Umbilical cord (tissue), 2 donors: ENCODE results near the gene CCDC152. TPM values are rescaled to one million over a fixed set of nuclear protein-coding genes. Genes with fewer than 3 reads are reported as not detected.

Experiments used
- DNase-seq: peaks from one replicate; pipeline ENCODE4 v3.0.0-alpha.2; 2015; ENCODE audit warnings: low spot score
- total RNA-seq: library from RNA; depleted of rRNA; stranded (reverse); fragments of >200 nt; gene quantifications from one replicate; pipeline ENCODE4 v1.2.3, GENCODE V29; 2014; ENCODE audit warnings: low replicate concordance; ENCODE audit not compliant: insufficient read depth

The CCDC152 gene
- total RNA-seq, 1 donor from 2014 or later: 5.5 TPM

GRCh38 chr5:42851481-42851880 is 94.9 kb downstream of the CCDC152 start:
- no peak for DNase-seq

Other genes with a start within 250 kb of the CCDC152 start
- 148 TPM for gene SELENOP, start 55.1 kb downstream of the CCDC152 start, total RNA-seq